Measurements from ENCODE around the gene CHAF1A.

The CHAF1A gene

GRCh38 chr19:4360081-4360569 lies 42.3 kb upstream of the CHAF1A start:
- ATAC-seq (ENCODE audit: low read depth) (no peak), DNase-seq (ENCODE audit: low spot score) (no peak)
- no peaks in the 10 kb centered on the region for H3K9me3 ChIP-seq (ENCODE audit: severe bottlenecking)
- H3K4me3 ChIP-seq (ENCODE audit: severe bottlenecking): no peak overlapping the region
- no peaks in the 10 kb centered on the region for H3K27me3 ChIP-seq (ENCODE audit: insufficient read depth, poor library complexity, severe bottlenecking)
- H3K4me1 ChIP-seq (ENCODE audit: insufficient read depth, poor library complexity, severe bottlenecking): no peaks in the 10 kb centered on the region
- TF ChIP-seq, protein P1, sequence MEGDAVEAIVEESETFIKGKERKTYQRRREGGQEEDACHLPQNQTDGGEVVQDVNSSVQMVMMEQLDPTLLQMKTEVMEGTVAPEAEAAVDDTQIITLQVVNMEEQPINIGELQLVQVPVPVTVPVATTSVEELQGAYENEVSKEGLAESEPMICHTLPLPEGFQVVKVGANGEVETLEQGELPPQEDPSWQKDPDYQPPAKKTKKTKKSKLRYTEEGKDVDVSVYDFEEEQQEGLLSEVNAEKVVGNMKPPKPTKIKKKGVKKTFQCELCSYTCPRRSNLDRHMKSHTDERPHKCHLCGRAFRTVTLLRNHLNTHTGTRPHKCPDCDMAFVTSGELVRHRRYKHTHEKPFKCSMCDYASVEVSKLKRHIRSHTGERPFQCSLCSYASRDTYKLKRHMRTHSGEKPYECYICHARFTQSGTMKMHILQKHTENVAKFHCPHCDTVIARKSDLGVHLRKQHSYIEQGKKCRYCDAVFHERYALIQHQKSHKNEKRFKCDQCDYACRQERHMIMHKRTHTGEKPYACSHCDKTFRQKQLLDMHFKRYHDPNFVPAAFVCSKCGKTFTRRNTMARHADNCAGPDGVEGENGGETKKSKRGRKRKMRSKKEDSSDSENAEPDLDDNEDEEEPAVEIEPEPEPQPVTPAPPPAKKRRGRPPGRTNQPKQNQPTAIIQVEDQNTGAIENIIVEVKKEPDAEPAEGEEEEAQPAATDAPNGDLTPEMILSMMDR (IDR thresholded peaks at IDR 0.05; ENCODE audit: poor library complexity, severe bottlenecking): no peak
- no peak overlapping the region for H3K27ac ChIP-seq (ENCODE audit: poor library complexity, severe bottlenecking)
- peaks cover 43% of the 10 kb centered on the region for H3K36me3 ChIP-seq (ENCODE audit: low read depth)

DNA sequence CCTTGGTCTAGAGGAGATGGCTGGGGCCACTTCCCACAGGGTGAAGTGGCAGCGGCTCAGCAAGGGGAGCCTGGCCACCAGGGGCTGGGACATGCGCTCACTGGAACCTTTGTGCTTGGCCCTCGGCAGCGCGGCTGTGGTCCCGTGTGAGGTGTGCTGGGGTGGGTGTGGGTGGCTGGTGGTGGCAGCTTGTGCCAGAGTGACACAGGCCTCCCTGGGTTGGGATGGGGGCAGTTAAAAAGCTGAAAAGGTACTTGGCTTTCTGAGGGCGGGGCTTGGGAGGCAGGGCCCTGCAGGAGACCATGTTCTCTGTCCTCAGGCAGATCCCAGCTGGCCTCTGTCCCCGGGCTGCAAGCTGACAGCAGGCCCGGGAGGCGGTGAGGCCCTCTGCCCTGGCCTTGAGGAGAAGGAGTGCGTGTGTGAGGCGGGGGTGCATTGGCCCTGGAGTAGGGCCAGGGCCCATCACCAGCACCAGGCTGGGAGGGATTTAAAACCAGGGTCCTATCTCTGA lies 41.7 kb upstream of the CHAF1A start:
- Histone ChIP-seq H3K27ac (ENCODE audit: poor library complexity, severe bottlenecking) (no peak overlapping the region), H3K36me3 (ENCODE audit: low read depth) (peaks cover 49% of the 10 kb centered on the region), H3K27me3 (ENCODE audit: insufficient read depth, poor library complexity, severe bottlenecking) (no peaks in the 10 kb centered on the region), H3K4me3 (ENCODE audit: severe bottlenecking) (no peak overlapping the region), H3K4me1 (ENCODE audit: insufficient read depth, poor library complexity, severe bottlenecking) (no peaks in the 10 kb centered on the region), H3K9me3 (ENCODE audit: severe bottlenecking) (no peaks in the 10 kb centered on the region)
- TF ChIP-seq, protein P1 (IDR thresholded peaks at IDR 0.05; ENCODE audit: poor library complexity, severe bottlenecking): no peak
- ATAC-seq (ENCODE audit: low read depth) (no peak), DNase-seq (ENCODE audit: low spot score) (peak; percentile 56)

DNA sequence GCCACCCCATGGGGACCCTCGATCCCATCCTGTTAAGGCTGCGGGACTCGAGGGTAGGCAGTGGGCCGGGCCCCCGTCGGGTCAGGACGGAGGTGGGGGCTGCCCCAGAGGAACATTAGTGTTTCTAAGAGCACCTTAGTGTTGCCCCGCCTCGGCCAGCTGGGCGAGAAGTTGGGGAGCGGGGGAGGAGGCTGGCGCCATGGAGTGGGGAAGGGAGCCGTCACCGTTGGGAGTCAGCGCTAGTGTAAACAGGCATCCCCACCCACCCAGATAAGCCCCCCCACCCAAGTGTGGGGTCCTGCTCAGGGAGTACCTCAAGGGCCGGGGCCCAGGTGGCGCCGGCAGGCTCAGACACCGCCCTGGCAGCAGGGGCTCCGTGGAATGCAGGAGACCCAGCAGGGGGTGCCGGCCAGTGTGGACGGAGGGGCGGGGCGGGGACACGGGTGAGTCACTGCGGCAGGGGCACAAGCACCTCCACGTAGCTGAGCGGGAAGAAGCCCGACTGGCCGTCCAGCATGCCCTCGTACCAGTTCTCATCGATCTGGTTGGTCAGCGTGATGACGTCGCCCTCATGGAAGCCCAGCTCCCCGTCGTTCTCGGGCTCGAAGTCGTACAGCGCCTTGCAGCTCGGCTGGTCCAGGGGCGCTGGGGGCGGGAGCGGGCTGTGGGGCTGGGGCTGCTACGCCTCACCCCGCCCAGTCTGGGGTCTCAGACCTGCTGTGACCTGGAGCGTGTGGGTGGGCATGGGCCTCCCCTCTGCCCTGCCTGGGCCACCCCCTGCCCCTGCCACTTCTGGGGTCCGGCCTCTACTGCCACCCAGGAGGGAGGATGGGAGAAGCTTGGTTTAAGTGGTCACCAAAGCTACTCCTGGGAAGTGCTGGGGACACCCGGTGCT lies 41.0 kb upstream of the CHAF1A start:
- DNase-seq (ENCODE audit: low spot score) (peak; percentile 50), ATAC-seq (ENCODE audit: low read depth) (no peak)

GRCh38 chr19:4362101-4362828 lies 40.2 kb upstream of the CHAF1A start:
- ATAC-seq (ENCODE audit: low read depth): no peak
- H3K9me3 ChIP-seq (ENCODE audit: severe bottlenecking): no peaks in the 10 kb centered on the region
- no peak overlapping the region for H3K4me3 ChIP-seq (ENCODE audit: severe bottlenecking)
- no peaks in the 10 kb centered on the region for H3K27me3 ChIP-seq (ENCODE audit: insufficient read depth, poor library complexity, severe bottlenecking)
- H3K27ac ChIP-seq (ENCODE audit: poor library complexity, severe bottlenecking): no peak overlapping the region
- peaks cover 54% of the 10 kb centered on the region for H3K36me3 ChIP-seq (ENCODE audit: low read depth)
- TF ChIP-seq, protein P1 (IDR thresholded peaks at IDR 0.05; ENCODE audit: poor library complexity, severe bottlenecking): no peak
- H3K4me1 ChIP-seq (ENCODE audit: insufficient read depth, poor library complexity, severe bottlenecking): no peaks in the 10 kb centered on the region
- DNase-seq (ENCODE audit: low spot score): peak; percentile 45

More for the DNA sequence above, 41.0 kb upstream of the CHAF1A start:
- no peaks in the 10 kb centered on the region for H3K9me3 ChIP-seq (ENCODE audit: severe bottlenecking)
- H3K4me3 ChIP-seq (ENCODE audit: severe bottlenecking): no peak overlapping the region
- H3K27me3 ChIP-seq (ENCODE audit: insufficient read depth, poor library complexity, severe bottlenecking): no peaks in the 10 kb centered on the region
- peaks cover 54% of the 10 kb centered on the region for H3K36me3 ChIP-seq (ENCODE audit: low read depth)
- H3K27ac ChIP-seq (ENCODE audit: poor library complexity, severe bottlenecking): no peak overlapping the region
- TF ChIP-seq, protein P1 (IDR thresholded peaks at IDR 0.05; ENCODE audit: poor library complexity, severe bottlenecking): no peak
- no peaks in the 10 kb centered on the region for H3K4me1 ChIP-seq (ENCODE audit: insufficient read depth, poor library complexity, severe bottlenecking)
